ENCODE results near the gene FAM3A. TPM values are rescaled to one million over a fixed set of nuclear protein-coding genes. Genes with fewer than 3 reads are reported as not detected.

FAM3A gene
- total RNA-seq, 2 donors from 2014 or later: 31.0 to 52.3 TPM

DNA sequence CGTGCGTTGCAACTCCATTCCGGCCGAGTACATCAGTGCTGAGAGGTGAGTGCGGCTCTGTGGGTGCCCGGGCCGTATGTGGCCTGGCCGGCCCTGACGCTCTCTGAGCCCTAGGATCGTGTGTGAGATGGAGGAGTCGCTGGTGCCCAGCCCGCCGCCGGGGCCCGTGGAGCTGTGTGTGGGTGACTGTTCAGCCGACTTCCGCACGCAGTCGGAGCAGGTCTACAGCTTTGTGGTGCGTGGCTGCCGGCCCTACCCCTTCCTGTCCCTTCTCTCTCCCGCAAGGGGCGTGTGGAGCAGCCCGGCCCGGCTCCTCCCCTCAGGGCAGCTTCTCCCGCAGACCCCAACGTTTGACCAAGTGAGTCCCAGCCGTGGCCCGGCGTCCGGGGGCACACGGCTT, 50.0 kb downstream of the FAM3A start:
- H3K9me3 ChIP-seq: no peaks in the 10 kb centered on the region
- no peak for DNase-seq (ENCODE audit: low spot score)
- H3K36me3 ChIP-seq: peaks cover 16% of the 10 kb centered on the region
- no peak overlapping the region for H3K27ac ChIP-seq
- ATAC-seq (ENCODE audit: insufficient number of reproducible peaks, low FRiP score, low read depth): no peak
- TF ChIP-seq, protein P1, sequence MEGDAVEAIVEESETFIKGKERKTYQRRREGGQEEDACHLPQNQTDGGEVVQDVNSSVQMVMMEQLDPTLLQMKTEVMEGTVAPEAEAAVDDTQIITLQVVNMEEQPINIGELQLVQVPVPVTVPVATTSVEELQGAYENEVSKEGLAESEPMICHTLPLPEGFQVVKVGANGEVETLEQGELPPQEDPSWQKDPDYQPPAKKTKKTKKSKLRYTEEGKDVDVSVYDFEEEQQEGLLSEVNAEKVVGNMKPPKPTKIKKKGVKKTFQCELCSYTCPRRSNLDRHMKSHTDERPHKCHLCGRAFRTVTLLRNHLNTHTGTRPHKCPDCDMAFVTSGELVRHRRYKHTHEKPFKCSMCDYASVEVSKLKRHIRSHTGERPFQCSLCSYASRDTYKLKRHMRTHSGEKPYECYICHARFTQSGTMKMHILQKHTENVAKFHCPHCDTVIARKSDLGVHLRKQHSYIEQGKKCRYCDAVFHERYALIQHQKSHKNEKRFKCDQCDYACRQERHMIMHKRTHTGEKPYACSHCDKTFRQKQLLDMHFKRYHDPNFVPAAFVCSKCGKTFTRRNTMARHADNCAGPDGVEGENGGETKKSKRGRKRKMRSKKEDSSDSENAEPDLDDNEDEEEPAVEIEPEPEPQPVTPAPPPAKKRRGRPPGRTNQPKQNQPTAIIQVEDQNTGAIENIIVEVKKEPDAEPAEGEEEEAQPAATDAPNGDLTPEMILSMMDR (IDR thresholded peaks at IDR 0.05): no peak
- no peaks in the 10 kb centered on the region for H3K27me3 ChIP-seq (replicated peaks; ENCODE audit: insufficient read depth)
- H3K4me1 ChIP-seq (ENCODE audit: control insufficient read depth in 1 of 2, low read depth in 2 of 2): no peaks in the 10 kb centered on the region
- H3K4me3 ChIP-seq: no peak overlapping the region

DNA sequence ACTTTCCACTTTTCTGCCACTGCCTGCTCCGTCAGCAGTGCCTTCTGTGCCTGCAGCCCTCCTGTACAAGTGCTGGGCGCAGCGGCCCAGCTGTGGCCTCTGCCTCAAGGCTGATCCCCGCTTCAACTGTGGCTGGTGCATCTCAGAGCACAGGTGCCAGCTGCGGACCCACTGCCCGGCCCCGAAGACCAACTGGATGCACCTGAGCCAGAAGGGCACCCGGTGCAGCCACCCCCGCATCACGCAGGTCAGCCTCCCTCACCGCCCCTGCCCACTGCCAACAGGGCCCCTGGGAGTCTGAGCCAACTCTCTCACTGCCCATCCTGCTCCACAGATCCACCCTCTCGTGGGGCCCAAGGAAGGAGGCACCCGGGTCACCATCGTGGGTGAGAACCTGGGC, 50.4 kb downstream of the FAM3A start:
- no peak overlapping the region for H3K27ac ChIP-seq
- DNase-seq (ENCODE audit: low spot score) (no peak), ATAC-seq (ENCODE audit: insufficient number of reproducible peaks, low FRiP score, low read depth) (no peak)
- H3K27me3 ChIP-seq (replicated peaks; ENCODE audit: insufficient read depth): no peaks in the 10 kb centered on the region
- H3K36me3 ChIP-seq: peaks cover 15% of the 10 kb centered on the region
- TF ChIP-seq, protein P1 (IDR thresholded peaks at IDR 0.05): no peak
- no peaks in the 10 kb centered on the region for H3K4me1 ChIP-seq (ENCODE audit: control insufficient read depth in 1 of 2, low read depth in 2 of 2)
- H3K9me3 ChIP-seq: no peaks in the 10 kb centered on the region
- H3K4me3 ChIP-seq: no peak overlapping the region

DNA sequence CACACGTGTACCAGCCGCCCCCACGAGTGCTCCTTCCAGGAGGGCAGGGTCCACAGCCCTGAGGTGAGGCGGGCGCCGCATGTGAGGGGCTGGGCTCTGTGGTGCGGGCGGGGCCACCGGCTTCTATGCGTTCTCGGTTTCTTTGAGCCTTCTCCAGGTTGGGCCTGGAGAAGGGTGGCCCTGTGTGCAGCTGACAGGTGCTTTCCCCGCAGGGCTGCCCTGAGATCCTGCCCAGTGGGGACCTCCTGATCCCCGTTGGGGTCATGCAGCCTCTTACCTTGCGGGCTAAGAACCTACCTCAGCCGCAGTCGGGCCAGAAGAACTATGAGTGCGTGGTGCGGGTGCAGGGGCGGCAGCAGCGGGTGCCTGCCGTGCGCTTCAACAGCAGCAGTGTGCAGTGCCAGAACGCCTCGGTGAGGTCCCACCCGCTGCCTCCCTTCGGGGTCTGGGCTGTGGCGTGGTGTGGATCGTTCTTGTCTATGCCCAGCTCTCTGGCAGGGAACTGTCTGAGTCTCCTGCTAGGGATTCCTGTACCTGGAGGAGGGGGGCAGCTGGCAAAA, 51.1 kb downstream of the FAM3A start:
- H3K36me3 ChIP-seq: peaks cover 15% of the 10 kb centered on the region
- H3K4me3 ChIP-seq: no peak overlapping the region
- H3K27me3 ChIP-seq (replicated peaks; ENCODE audit: insufficient read depth): no peaks in the 10 kb centered on the region
- no peak overlapping the region for H3K27ac ChIP-seq
- H3K9me3 ChIP-seq: no peaks in the 10 kb centered on the region
- TF ChIP-seq, protein P1 (IDR thresholded peaks at IDR 0.05): no peak
- DNase-seq (ENCODE audit: low spot score) (no peak), ATAC-seq (ENCODE audit: insufficient number of reproducible peaks, low FRiP score, low read depth) (no peak)
- peaks cover 0 to 6% of the 10 kb centered on the region in 2 donors for H3K4me1 ChIP-seq (ENCODE audit: control insufficient read depth in 1 of 2, low read depth in 2 of 2)

DNA sequence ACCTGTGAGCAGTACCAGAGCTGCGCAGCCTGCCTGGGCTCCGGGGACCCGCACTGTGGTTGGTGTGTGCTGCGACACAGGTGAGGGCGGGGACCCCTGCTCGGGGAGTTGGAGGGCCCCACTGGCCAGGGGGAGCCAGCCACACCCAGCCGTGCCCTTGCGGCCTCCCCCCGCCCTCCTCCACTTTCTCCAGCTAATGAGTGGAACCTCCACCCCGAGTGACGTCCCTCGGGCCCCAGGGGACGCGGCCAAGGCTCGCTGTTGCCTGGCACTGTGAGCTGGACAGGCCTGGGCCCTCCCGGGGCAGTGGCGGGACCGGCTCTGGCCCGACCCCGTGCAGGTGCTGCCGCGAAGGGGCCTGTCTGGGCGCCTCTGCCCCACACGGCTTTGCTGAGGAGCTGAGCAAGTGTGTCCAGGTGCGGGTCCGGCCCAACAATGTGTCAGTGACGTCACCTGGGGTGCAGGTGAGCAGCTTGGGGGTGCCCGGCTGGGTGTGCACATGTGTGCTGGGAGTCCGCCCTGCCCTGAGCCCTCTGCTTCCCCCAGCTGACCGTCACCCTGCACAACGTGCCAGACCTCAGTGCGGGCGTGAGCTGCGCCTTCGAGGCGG, 52.3 kb downstream of the FAM3A start:
- Histone ChIP-seq H3K4me1 (ENCODE audit: control insufficient read depth in 1 of 2, low read depth in 2 of 2) (peaks cover 0 to 10% of the 10 kb centered on the region in 2 donors), H3K4me3 (no peak overlapping the region), H3K27me3 (replicated peaks; ENCODE audit: insufficient read depth) (no peaks in the 10 kb centered on the region), H3K9me3 (no peaks in the 10 kb centered on the region), H3K27ac (no peak overlapping the region), H3K36me3 (peaks cover 15% of the 10 kb centered on the region)
- ATAC-seq (ENCODE audit: insufficient number of reproducible peaks, low FRiP score, low read depth): no peak
- TF ChIP-seq, protein P1 (IDR thresholded peaks at IDR 0.05): no peak
- DNase-seq (ENCODE audit: low spot score): no peak

DNA sequence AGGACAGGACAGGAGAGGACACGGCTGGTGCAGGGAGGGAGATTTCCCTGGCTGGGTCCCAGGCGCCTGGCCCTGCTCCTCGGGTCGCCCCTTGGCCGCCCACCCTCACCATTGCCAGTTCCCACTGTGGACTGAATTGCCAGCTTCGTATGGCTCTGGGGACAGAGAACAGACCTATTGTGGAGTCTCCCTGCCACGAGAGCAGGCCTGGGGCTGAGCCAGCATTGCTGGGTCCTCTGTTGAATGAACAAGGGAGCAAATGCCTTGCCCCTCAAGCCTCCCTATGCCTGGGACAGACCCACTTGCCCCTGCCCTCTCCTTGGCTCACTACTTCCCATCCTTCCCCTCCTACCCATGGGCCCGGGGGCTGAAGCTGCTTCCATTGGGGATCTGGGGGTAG, 53.6 kb downstream of the FAM3A start:
- Histone ChIP-seq H3K4me1 (ENCODE audit: control insufficient read depth in 1 of 2, low read depth in 2 of 2) (peaks cover 0 to 10% of the 10 kb centered on the region in 2 donors), H3K9me3 (no peaks in the 10 kb centered on the region), H3K27me3 (replicated peaks; ENCODE audit: insufficient read depth) (no peaks in the 10 kb centered on the region), H3K27ac (no peak overlapping the region), H3K4me3 (no peak overlapping the region), H3K36me3 (peaks cover 15% of the 10 kb centered on the region)
- TF ChIP-seq, protein P1 (IDR thresholded peaks at IDR 0.05): no peak
- no peak for ATAC-seq (ENCODE audit: insufficient number of reproducible peaks, low FRiP score, low read depth)
- DNase-seq (ENCODE audit: low spot score): no peak
